Smooth muscle cell (in vitro differentiated cells): ENCODE results near the gene DIP2B. TPM values are rescaled to one million over a fixed set of nuclear protein-coding genes. Genes with fewer than 3 reads are reported as not detected.
A peak's percentile ranks its signal among the peaks of the same experiment; 100 is the strongest.

ENCODE experiments used
- DNase-seq: peaks from one replicate; lab custom pipeline; 2025; ENCODE audit not compliant: unreplicated experiment; lab: John Stamatoyannopoulos, UW
- H2AFZ ChIP-seq: fragments of 200-600 bp; sonication (generic); 2 replicates; pipeline ENCODE4 v1.6.0; 2016; ENCODE audit warnings: antibody characterized with exemption, low read depth, mild to moderate bottlenecking
- H3F3A ChIP-seq: fragments of 200-600 bp; sonication (generic); 2 replicates; pipeline ENCODE4 v1.6.0; 2017; ENCODE audit warnings: antibody characterized with exemption, low read depth
- H3K27ac ChIP-seq: fragments of 200-600 bp; sonication (generic); 2 replicates; pipeline ENCODE4 v1.5.1; 2016; ENCODE audit warnings: low read depth, mild to moderate bottlenecking
- H3K27me3 ChIP-seq: fragments of 200-600 bp; sonication (generic); 2 replicates; pipeline ENCODE4 v1.6.1; 2016; ENCODE audit warnings: low read depth, mild to moderate bottlenecking
- H3K36me3 ChIP-seq: fragments of 200-600 bp; sonication (generic); 2 replicates; pipeline ENCODE4 v1.5.1; 2016; ENCODE audit warnings: low read depth
- H3K4me1 ChIP-seq: fragments of 200-600 bp; sonication (generic); 2 replicates; pipeline ENCODE4 v1.5.1; 2016; ENCODE audit warnings: low read depth
- H3K4me2 ChIP-seq: fragments of 200-600 bp; sonication (generic); 2 replicates; pipeline ENCODE4 v1.6.0; 2016; ENCODE audit warnings: mild to moderate bottlenecking
- H3K4me3 ChIP-seq: fragments of 200-600 bp; sonication (generic); 2 replicates; pipeline ENCODE4 v1.5.1; 2016; ENCODE audit warnings: mild to moderate bottlenecking
- H3K79me2 ChIP-seq: fragments of 200-600 bp; sonication (generic); 2 replicates; pipeline ENCODE4 v1.6.0; 2016; ENCODE audit warnings: low read depth, mild to moderate bottlenecking
- H3K9ac ChIP-seq: fragments of 200-600 bp; sonication (generic); 2 replicates; pipeline ENCODE4 v1.6.0; 2016; ENCODE audit warnings: low read depth
- H3K9me3 ChIP-seq: fragments of 200-600 bp; sonication (generic); replicated peaks from 2 replicates; pipeline ENCODE4 v1.5.1; 2016; ENCODE audit warnings: low read depth
- H4K20me1 ChIP-seq: fragments of 200-600 bp; sonication (generic); 2 replicates; pipeline ENCODE4 v1.6.0; 2016; ENCODE audit warnings: low read depth
- WGBS: methylation state at CpG from one replicate; pipeline ENCODE4 v1.1.7; 2016; ENCODE audit warnings: low lambda C conversion rate; 5-methylcytosine and 5-hydroxymethylcytosine counted together
- polyA plus RNA-seq: library from polyadenylated mRNA; unstranded; fragments of >200 nt; fragmentation: Nextera tagmentation; extraction: Ambion mirVana; gene quantifications from 2 replicates; pipeline ENCODE4 v1.2.1, GENCODE V29; 2016
- total RNA-seq: library from RNA; depleted of rRNA; stranded (reverse); fragments of >200 nt; gene quantifications from 2 replicates; pipeline ENCODE4 v1.2.3, GENCODE V29; 2014
- TF ChIP-seq, protein P1 (sequence below): fragments of 200-600 bp; sonication (generic); IDR thresholded peaks from 2 replicates; pipeline ENCODE4 v1.5.1; 2017; ENCODE audit warnings: borderline replicate concordance, mild to moderate bottlenecking, antibody characterized with exemption; ENCODE audit not compliant: insufficient read depth, poor library complexity, severe bottlenecking

The DIP2B gene
- total and polyA plus RNA-seq, 2 experiments from 2014 or later, result 5.8 to 35.2 TPM

DNA sequence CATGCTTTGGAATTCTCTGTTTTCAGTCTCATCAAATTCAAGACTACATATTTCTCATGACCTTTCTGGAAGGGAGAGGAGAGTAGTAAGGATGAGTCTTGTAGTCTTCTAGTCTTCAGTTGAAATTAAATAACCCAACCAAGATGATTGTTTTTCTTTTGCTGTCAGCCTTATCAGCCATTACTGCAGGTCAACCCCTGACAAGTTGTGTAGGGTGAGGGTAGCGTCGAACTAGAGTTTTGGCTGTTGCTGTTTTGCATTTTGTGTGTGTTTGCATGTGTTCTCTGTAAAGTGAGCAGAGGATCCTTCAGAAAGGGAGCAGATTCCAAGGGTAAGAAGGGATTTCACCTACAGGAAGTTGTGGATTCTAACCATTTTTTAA lies 28.4 kb downstream of the DIP2B start:
- H3K9ac ChIP-seq, result peak overlapping the region; percentile 75
- H3K27ac ChIP-seq, result peak overlapping the region; percentile 96
- H3K27me3 ChIP-seq, result no peaks in the 10 kb centered on the region
- H4K20me1 ChIP-seq, result peaks cover 13% of the 10 kb centered on the region
- H2AFZ ChIP-seq, result no peak overlapping the region
- H3K4me1 ChIP-seq, result peaks cover 20% of the 10 kb centered on the region
- H3K4me3 ChIP-seq, result no peak overlapping the region
- DNase-seq, result no peak
- H3K36me3 ChIP-seq, result no peaks in the 10 kb centered on the region
- 43% methylated on average over 2 of the region's 2 CpGs for WGBS
- H3F3A ChIP-seq, result peaks cover 23% of the 10 kb centered on the region
- peak overlapping the region; percentile 71 for H3K4me2 ChIP-seq
- H3K9me3 ChIP-seq, result no peaks in the 10 kb centered on the region
- TF ChIP-seq, protein P1, sequence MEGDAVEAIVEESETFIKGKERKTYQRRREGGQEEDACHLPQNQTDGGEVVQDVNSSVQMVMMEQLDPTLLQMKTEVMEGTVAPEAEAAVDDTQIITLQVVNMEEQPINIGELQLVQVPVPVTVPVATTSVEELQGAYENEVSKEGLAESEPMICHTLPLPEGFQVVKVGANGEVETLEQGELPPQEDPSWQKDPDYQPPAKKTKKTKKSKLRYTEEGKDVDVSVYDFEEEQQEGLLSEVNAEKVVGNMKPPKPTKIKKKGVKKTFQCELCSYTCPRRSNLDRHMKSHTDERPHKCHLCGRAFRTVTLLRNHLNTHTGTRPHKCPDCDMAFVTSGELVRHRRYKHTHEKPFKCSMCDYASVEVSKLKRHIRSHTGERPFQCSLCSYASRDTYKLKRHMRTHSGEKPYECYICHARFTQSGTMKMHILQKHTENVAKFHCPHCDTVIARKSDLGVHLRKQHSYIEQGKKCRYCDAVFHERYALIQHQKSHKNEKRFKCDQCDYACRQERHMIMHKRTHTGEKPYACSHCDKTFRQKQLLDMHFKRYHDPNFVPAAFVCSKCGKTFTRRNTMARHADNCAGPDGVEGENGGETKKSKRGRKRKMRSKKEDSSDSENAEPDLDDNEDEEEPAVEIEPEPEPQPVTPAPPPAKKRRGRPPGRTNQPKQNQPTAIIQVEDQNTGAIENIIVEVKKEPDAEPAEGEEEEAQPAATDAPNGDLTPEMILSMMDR, result no peak
- peaks cover 53% of the 10 kb centered on the region for H3K79me2 ChIP-seq

DNA sequence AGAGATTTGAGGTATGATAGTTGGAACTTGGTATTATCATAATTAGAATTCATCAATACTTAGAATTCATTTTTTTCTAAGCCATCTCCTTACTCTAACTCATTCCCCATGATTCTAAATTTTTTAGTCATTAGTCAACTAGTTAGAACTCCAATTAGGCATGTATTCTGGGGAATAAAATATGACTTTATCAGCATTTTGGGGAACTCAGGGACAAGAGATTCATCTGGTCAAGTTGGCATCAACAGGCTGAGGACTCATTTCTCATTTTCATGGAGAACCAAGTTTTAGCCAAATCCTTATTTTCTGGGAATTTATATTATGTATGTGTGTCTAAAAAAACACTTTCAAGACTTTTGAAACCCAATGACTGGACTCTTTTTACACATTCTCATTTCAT lies 29.2 kb downstream of the DIP2B start:
- Histone ChIP-seq H4K20me1 (peaks cover 9% of the 10 kb centered on the region), H2AFZ (no peak overlapping the region), H3K79me2 (peaks cover 54% of the 10 kb centered on the region), H3K4me3 (no peak overlapping the region), H3K9ac (no peak overlapping the region), H3F3A (peaks cover 23% of the 10 kb centered on the region), H3K36me3 (no peaks in the 10 kb centered on the region), H3K27ac (peak overlapping the region; percentile 96), H3K9me3 (no peaks in the 10 kb centered on the region), H3K4me1 (peaks cover 28% of the 10 kb centered on the region), H3K4me2 (no peak overlapping the region), H3K27me3 (no peaks in the 10 kb centered on the region)
- TF ChIP-seq, protein P1, result no peak
- no peak for DNase-seq

DNA sequence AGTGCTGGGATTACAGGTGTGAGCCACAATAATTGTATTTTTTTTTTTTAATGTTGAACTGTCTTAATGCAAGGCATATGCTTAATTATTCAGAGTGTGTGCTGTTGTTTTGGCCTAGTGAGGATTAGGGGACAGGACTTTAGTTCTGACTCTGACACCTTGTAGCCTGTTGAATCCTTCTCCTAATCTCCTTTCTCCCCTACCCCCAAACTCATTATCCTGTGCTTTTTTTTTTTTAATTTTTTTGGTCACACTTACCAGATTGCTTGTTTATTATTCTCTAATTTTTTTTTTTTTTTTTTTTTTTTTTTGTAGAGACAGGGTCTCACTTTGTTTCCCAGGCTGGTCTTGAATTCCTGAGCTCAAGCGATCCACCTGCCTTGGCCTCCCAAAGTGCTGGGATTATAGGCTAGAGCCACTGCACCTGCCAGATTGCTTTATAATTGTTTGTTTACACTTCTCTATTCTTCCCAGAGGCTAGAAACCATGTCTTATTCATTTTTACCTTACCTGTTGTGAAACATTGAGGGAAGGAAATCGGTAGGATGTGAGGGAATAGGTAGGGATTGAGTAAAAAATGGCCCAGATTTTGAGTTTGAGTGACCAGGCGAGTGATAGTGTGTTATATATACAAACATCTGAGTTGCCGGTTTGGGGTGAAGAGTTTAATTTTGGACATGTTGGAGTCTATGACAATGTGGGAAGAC lies 32.2 kb downstream of the DIP2B start:
- Histone ChIP-seq H3K9me3 (no peaks in the 10 kb centered on the region), H3K9ac (no peak overlapping the region), H3K36me3 (no peaks in the 10 kb centered on the region), H4K20me1 (peaks cover 4% of the 10 kb centered on the region), H3K4me2 (no peak overlapping the region), H2AFZ (no peak overlapping the region), H3K4me1 (peaks cover 28% of the 10 kb centered on the region), H3K27ac (peak overlapping the region; percentile 89), H3K4me3 (no peak overlapping the region), H3K27me3 (no peaks in the 10 kb centered on the region), H3F3A (peaks cover 23% of the 10 kb centered on the region), H3K79me2 (peaks cover 72% of the 10 kb centered on the region)
- TF ChIP-seq, protein P1, result no peak
- no peak for DNase-seq
- 94% methylated on average over 4 of the region's 4 CpGs for WGBS

DNA sequence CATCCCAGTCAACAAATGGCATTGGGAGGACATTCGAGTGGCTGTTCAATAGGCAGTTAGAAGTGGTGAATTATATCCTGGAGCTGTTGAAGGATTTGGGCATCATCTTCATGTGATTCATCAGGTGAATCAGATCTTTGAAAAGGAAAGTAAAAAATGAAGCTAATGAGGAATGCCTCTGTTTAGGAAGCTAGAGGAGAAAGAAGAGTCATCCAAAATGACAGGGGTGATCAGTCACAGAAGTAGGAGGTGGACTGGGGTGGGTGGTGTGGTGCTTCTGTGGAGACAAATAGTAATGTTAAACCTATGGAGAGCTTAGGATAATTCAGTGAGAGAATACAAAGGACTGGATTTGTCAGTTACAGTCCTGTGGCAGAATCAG lies 32.7 kb downstream of the DIP2B start:
- 73% methylated on average over 1 of the region's 1 CpG for WGBS
- Histone ChIP-seq H3K27ac (peak overlapping the region; percentile 89), H2AFZ (no peak overlapping the region), H3K79me2 (peaks cover 72% of the 10 kb centered on the region), H3K27me3 (no peaks in the 10 kb centered on the region), H3K36me3 (no peaks in the 10 kb centered on the region), H3F3A (peaks cover 20% of the 10 kb centered on the region), H4K20me1 (peaks cover 4% of the 10 kb centered on the region), H3K4me3 (no peak overlapping the region), H3K4me2 (peak overlapping the region; percentile 30), H3K4me1 (peaks cover 25% of the 10 kb centered on the region), H3K9me3 (no peaks in the 10 kb centered on the region), H3K9ac (peak overlapping the region; percentile 61)
- no peak for DNase-seq
- TF ChIP-seq, protein P1, result no peak
